HL-60 (cell line): ENCODE results near the gene C5orf46.

Source experiments
- DNase-seq, 2 experiments: peaks; one replicate each; pipeline ENCODE4 v3.0.0-alpha.2; 2010 to 2020; ENCODE audit warnings: low read depth in 1 of 2, low spot score in 1 of 2
- H3K27ac ChIP-seq: fragments of 250-450 bp; sonication (Bioruptor Pico); replicated peaks from 2 replicates; pipeline ENCODE4 v1.5.1; 2020; ENCODE audit warnings: mild to moderate bottlenecking, moderate library complexity
- H3K27me3 ChIP-seq: fragments of 250-450 bp; sonication (Bioruptor Pico); 2 replicates; pipeline ENCODE4 v1.5.1; 2021; ENCODE audit warnings: mild to moderate bottlenecking, moderate library complexity; ENCODE audit not compliant: insufficient read depth, poor library complexity, severe bottlenecking
- H3K4me3 ChIP-seq: replicated peaks from 2 replicates; pipeline ENCODE4 v1.5.1; 2011; ENCODE audit warnings: mild to moderate bottlenecking, control low read depth, low read length; ENCODE audit not compliant: insufficient read depth
- GABPA ChIP-seq: IDR thresholded peaks from 2 replicates; pipeline ENCODE4 v1.6.1; 2012; ENCODE audit warnings: low read depth
- POLR2AphosphoS5 ChIP-seq: IDR thresholded peaks from 2 replicates; pipeline ENCODE4 v1.6.1; 2012; ENCODE audit warnings: low read depth
- SPI1 ChIP-seq: IDR thresholded peaks from 2 replicates; pipeline ENCODE4 v1.6.1; 2012; ENCODE audit warnings: low read depth, mild to moderate bottlenecking, borderline replicate concordance
- TF ChIP-seq, protein P1 (sequence below): IDR thresholded peaks from one replicate; pipeline ENCODE4 v1.5.1; 2011; ENCODE audit warnings: low read length, control low read depth, inconsistent platforms; ENCODE audit not compliant: insufficient read depth
- TF ChIP-seq, protein P2 (sequence below): IDR thresholded peaks from 2 replicates; pipeline ENCODE4 v1.6.1; 2012; ENCODE audit warnings: low read depth; ENCODE audit not compliant: insufficient replicate concordance

The C5orf46 gene

DNA sequence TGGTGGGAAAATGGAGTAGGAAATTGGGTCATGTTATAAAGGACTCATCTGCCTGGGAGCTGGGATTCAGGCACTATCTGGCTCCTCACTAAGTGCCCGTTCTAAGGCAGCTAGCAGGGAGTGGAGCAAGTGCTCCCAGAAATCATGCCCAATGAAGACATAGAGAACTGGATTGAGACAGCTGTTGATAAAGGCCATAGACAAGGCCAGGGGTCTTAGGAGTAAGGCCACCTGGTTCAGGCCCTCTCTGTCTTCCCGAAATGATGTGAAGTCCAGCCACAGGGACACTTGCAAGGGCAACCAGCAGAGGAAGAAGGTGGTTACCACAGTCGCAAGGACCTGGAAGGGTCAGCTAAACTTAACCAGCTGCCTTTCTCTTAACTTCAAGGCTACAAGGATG, 54.8 kb downstream of the C5orf46 start:
- Histone ChIP-seq H3K27ac (no peak overlapping the region), H3K27me3 (no peaks in the 10 kb centered on the region), H3K4me3 (no peak overlapping the region)
- DNase-seq: no peak
- TF ChIP-seq SPI1: no peak
- TF ChIP-seq, protein P1, sequence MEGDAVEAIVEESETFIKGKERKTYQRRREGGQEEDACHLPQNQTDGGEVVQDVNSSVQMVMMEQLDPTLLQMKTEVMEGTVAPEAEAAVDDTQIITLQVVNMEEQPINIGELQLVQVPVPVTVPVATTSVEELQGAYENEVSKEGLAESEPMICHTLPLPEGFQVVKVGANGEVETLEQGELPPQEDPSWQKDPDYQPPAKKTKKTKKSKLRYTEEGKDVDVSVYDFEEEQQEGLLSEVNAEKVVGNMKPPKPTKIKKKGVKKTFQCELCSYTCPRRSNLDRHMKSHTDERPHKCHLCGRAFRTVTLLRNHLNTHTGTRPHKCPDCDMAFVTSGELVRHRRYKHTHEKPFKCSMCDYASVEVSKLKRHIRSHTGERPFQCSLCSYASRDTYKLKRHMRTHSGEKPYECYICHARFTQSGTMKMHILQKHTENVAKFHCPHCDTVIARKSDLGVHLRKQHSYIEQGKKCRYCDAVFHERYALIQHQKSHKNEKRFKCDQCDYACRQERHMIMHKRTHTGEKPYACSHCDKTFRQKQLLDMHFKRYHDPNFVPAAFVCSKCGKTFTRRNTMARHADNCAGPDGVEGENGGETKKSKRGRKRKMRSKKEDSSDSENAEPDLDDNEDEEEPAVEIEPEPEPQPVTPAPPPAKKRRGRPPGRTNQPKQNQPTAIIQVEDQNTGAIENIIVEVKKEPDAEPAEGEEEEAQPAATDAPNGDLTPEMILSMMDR: no peak
- no peak for TF ChIP-seq GABPA
- no peak for TF ChIP-seq POLR2AphosphoS5
- TF ChIP-seq, protein P2, sequence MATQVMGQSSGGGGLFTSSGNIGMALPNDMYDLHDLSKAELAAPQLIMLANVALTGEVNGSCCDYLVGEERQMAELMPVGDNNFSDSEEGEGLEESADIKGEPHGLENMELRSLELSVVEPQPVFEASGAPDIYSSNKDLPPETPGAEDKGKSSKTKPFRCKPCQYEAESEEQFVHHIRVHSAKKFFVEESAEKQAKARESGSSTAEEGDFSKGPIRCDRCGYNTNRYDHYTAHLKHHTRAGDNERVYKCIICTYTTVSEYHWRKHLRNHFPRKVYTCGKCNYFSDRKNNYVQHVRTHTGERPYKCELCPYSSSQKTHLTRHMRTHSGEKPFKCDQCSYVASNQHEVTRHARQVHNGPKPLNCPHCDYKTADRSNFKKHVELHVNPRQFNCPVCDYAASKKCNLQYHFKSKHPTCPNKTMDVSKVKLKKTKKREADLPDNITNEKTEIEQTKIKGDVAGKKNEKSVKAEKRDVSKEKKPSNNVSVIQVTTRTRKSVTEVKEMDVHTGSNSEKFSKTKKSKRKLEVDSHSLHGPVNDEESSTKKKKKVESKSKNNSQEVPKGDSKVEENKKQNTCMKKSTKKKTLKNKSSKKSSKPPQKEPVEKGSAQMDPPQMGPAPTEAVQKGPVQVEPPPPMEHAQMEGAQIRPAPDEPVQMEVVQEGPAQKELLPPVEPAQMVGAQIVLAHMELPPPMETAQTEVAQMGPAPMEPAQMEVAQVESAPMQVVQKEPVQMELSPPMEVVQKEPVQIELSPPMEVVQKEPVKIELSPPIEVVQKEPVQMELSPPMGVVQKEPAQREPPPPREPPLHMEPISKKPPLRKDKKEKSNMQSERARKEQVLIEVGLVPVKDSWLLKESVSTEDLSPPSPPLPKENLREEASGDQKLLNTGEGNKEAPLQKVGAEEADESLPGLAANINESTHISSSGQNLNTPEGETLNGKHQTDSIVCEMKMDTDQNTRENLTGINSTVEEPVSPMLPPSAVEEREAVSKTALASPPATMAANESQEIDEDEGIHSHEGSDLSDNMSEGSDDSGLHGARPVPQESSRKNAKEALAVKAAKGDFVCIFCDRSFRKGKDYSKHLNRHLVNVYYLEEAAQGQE: no peak

DNA sequence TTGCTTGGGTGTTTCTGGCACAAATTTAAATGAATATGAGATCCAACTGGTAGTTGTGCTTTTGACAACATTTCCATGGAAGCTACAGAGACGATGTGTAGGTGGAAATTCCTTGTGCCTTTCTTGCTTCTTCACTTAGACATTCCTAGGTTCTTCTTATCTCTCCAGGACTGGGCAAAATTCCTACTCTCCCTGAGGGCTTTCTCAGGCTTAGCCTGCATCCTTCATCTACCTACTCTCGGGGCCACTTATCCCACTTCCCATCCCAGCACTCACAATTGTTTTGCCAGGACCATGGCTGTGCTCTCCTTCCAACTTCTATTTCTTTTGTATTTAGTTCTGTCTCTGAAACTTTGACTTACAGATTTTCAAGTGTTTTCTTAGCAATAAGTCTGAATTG, 57.1 kb downstream of the C5orf46 start:
- H3K27ac ChIP-seq: no peak overlapping the region
- H3K27me3 ChIP-seq: no peaks in the 10 kb centered on the region

DNA sequence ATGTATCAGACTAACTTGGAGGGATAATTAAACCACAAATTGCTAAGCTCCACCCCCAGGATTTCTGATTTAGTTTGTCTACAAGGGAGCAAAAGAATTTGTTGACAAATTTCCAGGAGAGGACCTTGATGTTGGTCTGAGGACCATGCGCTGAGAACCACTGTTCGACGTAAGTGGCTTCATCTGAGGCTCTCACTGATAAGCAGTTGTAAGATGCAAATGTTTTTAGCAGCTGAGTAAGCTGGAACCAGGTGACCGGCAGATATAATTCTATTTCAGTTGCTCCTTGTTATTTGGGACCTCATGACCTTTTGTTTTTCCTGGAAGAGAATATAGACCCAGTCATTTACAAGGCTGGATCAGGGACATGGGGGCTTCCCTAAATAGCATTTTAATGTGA, 60.7 kb downstream of the C5orf46 start:
- TF ChIP-seq, protein P1: no peak
- TF ChIP-seq, protein P2: no peak
- TF ChIP-seq GABPA (no peak), POLR2AphosphoS5 (no peak), SPI1 (no peak)
- Histone ChIP-seq H3K27ac (no peak overlapping the region), H3K27me3 (peaks cover 2% of the 10 kb centered on the region), H3K4me3 (no peak overlapping the region)
- no peak for DNase-seq

More for the DNA sequence above, 57.1 kb downstream of the C5orf46 start:
- DNase-seq: no peak
- no peak overlapping the region for H3K4me3 ChIP-seq
- TF ChIP-seq SPI1: no peak
- TF ChIP-seq, protein P1: no peak
- TF ChIP-seq, protein P2: no peak
- no peak for TF ChIP-seq POLR2AphosphoS5
- TF ChIP-seq GABPA: no peak
